Calu3 (cell line): ENCODE measurements around the gene STX8. TPM values are rescaled to one million over a fixed set of nuclear protein-coding genes. Genes with fewer than 3 reads are reported as not detected.

Experiments
- BruUV-seq: library from RNA; stranded (reverse); fragments of 400-500 nt; replicated peaks from 2 replicates; lab custom pipeline; 2021; lab: Mats Ljungman, UMichigan
- CTCF ChIA-PET: fragments of 300-600 bp; sonication (Branson Sonifier 250); formaldehyde crosslinking; loops from one replicate; lab custom pipeline; 2022; ENCODE audit warnings: antibody characterized with exemption; lab: Charles Lee
- DNase-seq: peaks from one replicate; pipeline ENCODE4 v3.0.0; 2022
- H3K27ac Mint-ChIP-seq: one replicate; pipeline ENCODE4 v1.8.0; 2022; ENCODE audit warnings: mixed read lengths; ENCODE audit not compliant: unreplicated experiment
- H3K27me3 Mint-ChIP-seq: one replicate; pipeline ENCODE4 v1.8.0; 2022; ENCODE audit warnings: mixed read lengths; ENCODE audit not compliant: unreplicated experiment
- H3K36me3 Mint-ChIP-seq: one replicate; pipeline ENCODE4 v1.8.0; 2022; ENCODE audit warnings: mild to moderate bottlenecking, moderate library complexity, mixed read lengths; ENCODE audit not compliant: insufficient read depth, unreplicated experiment
- H3K4me1 Mint-ChIP-seq: one replicate; pipeline ENCODE4 v1.8.0; 2022; ENCODE audit warnings: mild to moderate bottlenecking, low read depth, mixed read lengths; ENCODE audit not compliant: unreplicated experiment
- H3K4me3 Mint-ChIP-seq: one replicate; pipeline ENCODE4 v1.8.0; 2022; ENCODE audit warnings: mild to moderate bottlenecking, low read depth, moderate library complexity, mixed read lengths; ENCODE audit not compliant: unreplicated experiment
- H3K9me3 Mint-ChIP-seq: one replicate; pipeline ENCODE4 v1.8.0; 2022; ENCODE audit warnings: low read depth, mixed read lengths; ENCODE audit not compliant: unreplicated experiment
- CTCF ChIP-seq: fragments of 200-600 bp; IDR thresholded peaks from one replicate; pipeline ENCODE4 v1.8.0; 2022; ENCODE audit warnings: antibody characterized with exemption; ENCODE audit not compliant: unreplicated experiment
- intact Hi-C: fragments of 100-400 bp; cut with micrococcal nuclease; formaldehyde crosslinking; loops from one replicate; pipeline ENCODE4 v1.10.0; 2022; ENCODE audit not compliant: unreplicated experiment
- total RNA-seq: library from RNA; stranded (reverse); gene quantifications from 2 replicates; pipeline ENCODE4 v1.2.3, GENCODE V29; 2022

STX8 gene
- total RNA-seq, 1 experiment from 2014 or later: 32.4 TPM

GRCh38 chr17:9538626-9539025, 37.0 kb downstream of the STX8 start:
- CTCF ChIA-PET: no interaction called here
- intact Hi-C loops: no loop called here
- H3K27me3 Mint-ChIP-seq: no peaks in the 10 kb centered on the region
- no peak overlapping the region for H3K27ac Mint-ChIP-seq
- no peak for TF ChIP-seq CTCF
- H3K36me3 Mint-ChIP-seq: no peaks in the 10 kb centered on the region
- H3K4me3 Mint-ChIP-seq: no peak overlapping the region
- no peak for DNase-seq
- no peaks in the 10 kb centered on the region for H3K9me3 Mint-ChIP-seq
- no peaks in the 10 kb centered on the region for H3K4me1 Mint-ChIP-seq
- BruUV-seq: no TSS peak

- CTCF ChIA-PET: interaction anchor here (1.0 kb wide), 1 partner anchor 18 kb away, joined by 3 read pairs; no protein-coding TSS in a partner anchor
- intact Hi-C loops: no loop called here
- Mint-ChIP-seq H3K36me3 (no peaks in the 10 kb centered on the region), H3K4me1 (no peaks in the 10 kb centered on the region), H3K4me3 (no peak overlapping the region), H3K27me3 (no peaks in the 10 kb centered on the region), H3K9me3 (no peaks in the 10 kb centered on the region), H3K27ac (no peak overlapping the region)
- BruUV-seq: no TSS peak
- TF ChIP-seq CTCF: no peak
- DNase-seq: no peak
Measured at GRCh38 chr17:9537177-9537776, 38.3 kb downstream of the STX8 start.

GRCh38 chr17:9536061-9536460, 39.6 kb downstream of the STX8 start:
- BruUV-seq: no TSS peak
- no peak for TF ChIP-seq CTCF
- no peaks in the 10 kb centered on the region for H3K27me3 Mint-ChIP-seq
- no peaks in the 10 kb centered on the region for H3K36me3 Mint-ChIP-seq
- no peak for DNase-seq
- H3K27ac Mint-ChIP-seq: no peak overlapping the region
- H3K4me1 Mint-ChIP-seq: no peaks in the 10 kb centered on the region
- H3K4me3 Mint-ChIP-seq: no peak overlapping the region
- CTCF ChIA-PET: no interaction called here
- intact Hi-C loops: no loop called here
- H3K9me3 Mint-ChIP-seq: no peaks in the 10 kb centered on the region

GRCh38 chr17:9533441-9533840, 42.2 kb downstream of the STX8 start:
- intact Hi-C loops: no loop called here
- no TSS peak for BruUV-seq
- no peak overlapping the region for H3K4me3 Mint-ChIP-seq
- H3K9me3 Mint-ChIP-seq: no peaks in the 10 kb centered on the region
- no peak for DNase-seq
- no peak overlapping the region for H3K27ac Mint-ChIP-seq
- TF ChIP-seq CTCF: no peak
- no peaks in the 10 kb centered on the region for H3K4me1 Mint-ChIP-seq
- no peaks in the 10 kb centered on the region for H3K27me3 Mint-ChIP-seq
- CTCF ChIA-PET: no interaction called here
- no peaks in the 10 kb centered on the region for H3K36me3 Mint-ChIP-seq
